Left forelimb (tissue), 1 donor: ENCODE results near the gene NFYA.

ENCODE experiments used
- DNase-seq: peaks from one replicate; pipeline ENCODE4 v3.0.0-alpha.2; 2018; ENCODE audit warnings: low spot score

Gene NFYA

GRCh38 chr6:41072836-41073202 is at the start of gene NFYA:
Gene NFYA, plus strand, starts transcription at chr6:41072974. Its CDS starts 6,116 bp downstream, at chr6:41079090.
- no peak for DNase-seq

- no peak for DNase-seq
Observed at GRCh38 chr6:41023114-41023513, 49.7 kb upstream of the NFYA start.

- no peak for DNase-seq
Observed at GRCh38 chr6:41025966-41026530, 46.7 kb upstream of the NFYA start.

GRCh38 chr6:41027241-41027640 is 45.5 kb upstream of the NFYA start:
- DNase-seq, result no peak

GRCh38 chr6:41027799-41028560 is 44.8 kb upstream of the NFYA start:
- peak; percentile 90 for DNase-seq

GRCh38 chr6:41028561-41029412 is 44.0 kb upstream of the NFYA start:
- DNase-seq, result no peak

GRCh38 chr6:41032830-41033229 is 39.9 kb upstream of the NFYA start:
- DNase-seq, result no peak

GRCh38 chr6:41033776-41034175 is 39.0 kb upstream of the NFYA start:
- DNase-seq, result no peak

- no peak for DNase-seq
Observed at GRCh38 chr6:41036186-41036585, 36.6 kb upstream of the NFYA start.

- no peak for DNase-seq
Observed at GRCh38 chr6:41036601-41037000, 36.2 kb upstream of the NFYA start.

- DNase-seq, result no peak
Observed at GRCh38 chr6:41037107-41037900, 35.5 kb upstream of the NFYA start.

- DNase-seq, result no peak
Observed at GRCh38 chr6:41038205-41038604, 34.6 kb upstream of the NFYA start.

- DNase-seq, result no peak
Observed at GRCh38 chr6:41039060-41039998, 33.4 kb upstream of the NFYA start, which contains the start of gene UNC5CL. Gene UNC5CL, minus strand, starts transcription at chr6:41039221. Its CDS starts 4,147 bp downstream, at chr6:41035074.

- no peak for DNase-seq
Observed at GRCh38 chr6:41040101-41040939, 32.5 kb upstream of the NFYA start.

GRCh38 chr6:41040940-41041536 is 31.7 kb upstream of the NFYA start:
- no peak for DNase-seq

GRCh38 chr6:41042226-41043055 is 30.3 kb upstream of the NFYA start, which contains the start of gene TSPO2:
Gene TSPO2, plus strand, starts transcription at chr6:41042467. Its CDS starts 519 bp downstream, at chr6:41042986.
- peak; percentile 41 for DNase-seq

- no peak for DNase-seq
Observed at GRCh38 chr6:41043151-41043550, 29.6 kb upstream of the NFYA start.

- DNase-seq, result no peak
Observed at GRCh38 chr6:41045664-41046063, 27.1 kb upstream of the NFYA start.
